ENCODE results near the gene AQP4. TPM values are rescaled to one million over a fixed set of nuclear protein-coding genes. Genes with fewer than 3 reads are reported as not detected.

The AQP4 gene
- total and polyA plus RNA-seq, 2 donors (not counting 1 experiment from before 2014, with no cell fraction given): not detected

GRCh38 chr18:26908906-26909305, 43.4 kb upstream of the AQP4 start:
- Histone ChIP-seq H3K27me3 (ENCODE audit: control insufficient read depth, insufficient read depth, low read length) (no peaks in the 10 kb centered on the region), H3K36me3 (ENCODE audit: control insufficient read depth, insufficient read depth, low read length) (no peaks in the 10 kb centered on the region), H4K20me1 (ENCODE audit: control insufficient read depth, extremely low read depth, insufficient read depth, low read length) (no peaks in the 10 kb centered on the region)

GRCh38 chr18:26902291-26902690, 36.8 kb upstream of the AQP4 start:
- Histone ChIP-seq H3K4me1 (ENCODE audit: control insufficient read depth, extremely low read depth, insufficient read depth, low read length) (no peaks in the 10 kb centered on the region), H3K27ac (ENCODE audit: insufficient read depth, low read length) (no peak overlapping the region), H3K79me2 (ENCODE audit: control insufficient read depth, insufficient read depth, low read length) (no peaks in the 10 kb centered on the region), H3K36me3 (ENCODE audit: control insufficient read depth, insufficient read depth, low read length) (no peaks in the 10 kb centered on the region), H4K20me1 (ENCODE audit: control insufficient read depth, extremely low read depth, insufficient read depth, low read length) (no peaks in the 10 kb centered on the region), H3K27me3 (ENCODE audit: control insufficient read depth, insufficient read depth, low read length) (no peaks in the 10 kb centered on the region), H3K9ac (ENCODE audit: insufficient read depth, low read length) (no peak overlapping the region), H3K4me3 (replicated peaks in 1 of 4; ENCODE audit: control extremely low read depth in 1 of 4, insufficient read depth in 1 of 4, low read depth in 3 of 4, low read length in 4 of 4) (no peak overlapping the region), H2AFZ (ENCODE audit: low read length) (no peak overlapping the region), H3K4me2 (ENCODE audit: extremely low read depth, insufficient read depth, low read length) (no peak overlapping the region), H3K9me3 (ENCODE audit: control insufficient read depth, insufficient read depth, low read depth, low read length) (no peaks in the 10 kb centered on the region)
- TF ChIP-seq EZH2 (IDR thresholded peaks at IDR 0.05; ENCODE audit: low read length, missing control alignments): no peak
- no peak for TF ChIP-seq CTCF (conservative IDR thresholded peaks at IDR 0.05 in 1 of 2, IDR thresholded peaks at IDR 0.05 in 1 of 2; ENCODE audit: low read depth in 1 of 2, low read length in 2 of 2)
- no peak for DNase-seq (ENCODE audit: low read depth in 2 of 2)

More at GRCh38 chr18:26908906-26909305, 43.4 kb upstream of the AQP4 start:
- no peak overlapping the region for H3K9ac ChIP-seq (ENCODE audit: insufficient read depth, low read length)
- no peak overlapping the region for H3K4me2 ChIP-seq (ENCODE audit: extremely low read depth, insufficient read depth, low read length)
- no peak overlapping the region for H3K4me3 ChIP-seq (replicated peaks in 1 of 4; ENCODE audit: control extremely low read depth in 1 of 4, insufficient read depth in 1 of 4, low read depth in 3 of 4, low read length in 4 of 4)
- H2AFZ ChIP-seq (ENCODE audit: low read length): no peak overlapping the region
- TF ChIP-seq EZH2 (IDR thresholded peaks at IDR 0.05; ENCODE audit: low read length, missing control alignments) (no peak), CTCF (conservative IDR thresholded peaks at IDR 0.05 in 1 of 2, IDR thresholded peaks at IDR 0.05 in 1 of 2; ENCODE audit: low read depth in 1 of 2, low read length in 2 of 2) (no peak)
- H3K4me1 ChIP-seq (ENCODE audit: control insufficient read depth, extremely low read depth, insufficient read depth, low read length): no peaks in the 10 kb centered on the region
- no peaks in the 10 kb centered on the region for H3K79me2 ChIP-seq (ENCODE audit: control insufficient read depth, insufficient read depth, low read length)
- no peak for DNase-seq (ENCODE audit: low read depth in 2 of 2)
- no peaks in the 10 kb centered on the region for H3K9me3 ChIP-seq (ENCODE audit: control insufficient read depth, insufficient read depth, low read depth, low read length)
- no peak overlapping the region for H3K27ac ChIP-seq (ENCODE audit: insufficient read depth, low read length)

DNA sequence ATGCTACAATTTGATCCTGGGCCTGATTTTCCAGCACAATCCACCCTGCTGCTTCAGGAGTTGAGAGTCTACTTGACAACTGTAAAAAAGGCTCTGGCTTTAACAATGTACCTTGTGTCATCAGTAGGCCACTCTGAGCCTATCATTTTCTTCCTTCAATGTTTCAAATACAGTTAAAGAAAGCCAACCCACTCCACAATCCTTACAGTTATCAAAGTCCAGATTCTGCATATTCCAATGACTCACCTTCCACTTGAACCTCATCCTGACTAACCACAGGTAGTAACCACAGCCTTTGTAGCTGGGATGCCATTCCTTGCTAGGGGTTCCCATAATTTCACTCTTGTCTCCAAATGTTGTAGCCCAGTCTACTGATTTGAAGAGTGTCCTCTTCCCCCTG, 35.5 kb upstream of the AQP4 start:
- H3K9me3 ChIP-seq (ENCODE audit: control insufficient read depth, insufficient read depth, low read depth, low read length): no peaks in the 10 kb centered on the region
- no peaks in the 10 kb centered on the region for H3K79me2 ChIP-seq (ENCODE audit: control insufficient read depth, insufficient read depth, low read length)
- H3K27ac ChIP-seq (ENCODE audit: insufficient read depth, low read length): no peak overlapping the region
- no peak overlapping the region for H2AFZ ChIP-seq (ENCODE audit: low read length)
- H3K27me3 ChIP-seq (ENCODE audit: control insufficient read depth, insufficient read depth, low read length): no peaks in the 10 kb centered on the region
- no peaks in the 10 kb centered on the region for H3K36me3 ChIP-seq (ENCODE audit: control insufficient read depth, insufficient read depth, low read length)
- H3K4me1 ChIP-seq (ENCODE audit: control insufficient read depth, extremely low read depth, insufficient read depth, low read length): no peaks in the 10 kb centered on the region
- no peaks in the 10 kb centered on the region for H4K20me1 ChIP-seq (ENCODE audit: control insufficient read depth, extremely low read depth, insufficient read depth, low read length)
- no peak overlapping the region for H3K4me2 ChIP-seq (ENCODE audit: extremely low read depth, insufficient read depth, low read length)
- TF ChIP-seq EZH2 (IDR thresholded peaks at IDR 0.05; ENCODE audit: low read length, missing control alignments) (no peak), CTCF (conservative IDR thresholded peaks at IDR 0.05 in 1 of 2, IDR thresholded peaks at IDR 0.05 in 1 of 2; ENCODE audit: low read depth in 1 of 2, low read length in 2 of 2) (no peak)
- H3K9ac ChIP-seq (ENCODE audit: insufficient read depth, low read length): no peak overlapping the region
- DNase-seq (ENCODE audit: low read depth in 2 of 2): no peak
- no peak overlapping the region for H3K4me3 ChIP-seq (replicated peaks in 1 of 4; ENCODE audit: control extremely low read depth in 1 of 4, insufficient read depth in 1 of 4, low read depth in 3 of 4, low read length in 4 of 4)

Measured in fibroblast of lung (primary cell).